LHCN-M2 (cell line): Measurements from ENCODE around the gene COQ8B. TPM values are rescaled to one million over a fixed set of nuclear protein-coding genes. Genes with fewer than 3 reads are reported as not detected.

Experiments used
- total RNA-seq: library from RNA; depleted of rRNA; stranded (reverse); fragments of >200 nt; gene quantifications from 2 replicates; pipeline ENCODE4 v1.2.3, GENCODE V29; 2014; rRNA removed

The COQ8B gene
- total RNA-seq, 1 experiment from 2014 or later = 54.7 TPM

Other genes starting within 250 kb of the COQ8B start
- 0.34 and 0.38 TPM in 2 replicates for gene SPTBN4, start 249.9 kb downstream of the COQ8B start, total RNA-seq
- gene SHKBP1, start 140.0 kb downstream of the COQ8B start, total RNA-seq = 63.5 and 85.6 TPM in 2 replicates
- 5.0 and 7.3 TPM in 2 replicates for gene LTBP4, start 115.5 kb downstream of the COQ8B start, total RNA-seq
- 39.9 and 41.3 TPM in 2 replicates for gene NUMBL, start 26.2 kb downstream of the COQ8B start, total RNA-seq
- 9.2 and 11.1 TPM in 2 replicates for gene ITPKC, start 226 bp upstream of the COQ8B start, total RNA-seq
- gene ACTMAP, start 33.6 kb upstream of the COQ8B start, total RNA-seq = 1.6 and 2.0 TPM in 2 replicates
- 97.5 and 115 TPM in 2 replicates for gene SNRPA, start 34.3 kb upstream of the COQ8B start, total RNA-seq
- gene MIA, start 58.6 kb upstream of the COQ8B start, total RNA-seq = not detected in 2 replicates
- gene RAB4B, start 61.4 kb upstream of the COQ8B start, total RNA-seq = 19.7 and 28.6 TPM in 2 replicates
- 99.8 and 101 TPM in 2 replicates for gene EGLN2, start 82.3 kb upstream of the COQ8B start, total RNA-seq
- not detected in 2 replicates for gene CYP2A6, start 133.6 kb upstream of the COQ8B start, total RNA-seq
- gene CYP2A7, start 165.3 kb upstream of the COQ8B start, total RNA-seq = not detected in 2 replicates